Ramos (cell line): ENCODE results near the gene CBX1.

Experiments used
- in situ Hi-C: fragments of 300-500 bp; cut with MboI; formaldehyde crosslinking; loops from one replicate; pipeline ENCODE4 v1.14.3; 2022; ENCODE audit warnings: low sequenced_read_pairs; ENCODE audit not compliant: unreplicated experiment

CBX1 gene

GRCh38 chr17:48055531-48056245, 45.6 kb downstream of the CBX1 start:
- in situ Hi-C loops: no loop called here

- in situ Hi-C loops: no loop called here
These were observed 46.8 kb downstream of the CBX1 start for GRCh38 chr17:48054238-48055185.

GRCh38 chr17:48053758-48054237, 47.5 kb downstream of the CBX1 start:
- in situ Hi-C loops: no loop called here

- in situ Hi-C loops: no loop called here
These were observed 48.1 kb downstream of the CBX1 start for GRCh38 chr17:48052956-48053757.

GRCh38 chr17:48051706-48052486, 49.4 kb downstream of the CBX1 start:
- in situ Hi-C loops: no loop called here

- in situ Hi-C loops: no loop called here
These were observed 50.0 kb downstream of the CBX1 start for GRCh38 chr17:48051283-48051682.

GRCh38 chr17:48048384-48049126, 52.7 kb downstream of the CBX1 start:
- in situ Hi-C loops: no loop called here

- in situ Hi-C loops: no loop called here
These were observed 53.4 kb downstream of the CBX1 start, which contains the start of gene NFE2L1 for GRCh38 chr17:48047741-48048383. NFE2L1 (plus strand) TSS chr17:48048359; CDS start chr17:48051119, 2,760 bp downstream.

GRCh38 chr17:48047113-48047740, 54.1 kb downstream of the CBX1 start:
- in situ Hi-C loops: no loop called here

- in situ Hi-C loops: no loop called here
These were observed 55.0 kb downstream of the CBX1 start for GRCh38 chr17:48046296-48046695.

- in situ Hi-C loops: no loop called here
These were observed 55.8 kb downstream of the CBX1 start for GRCh38 chr17:48045316-48046001.

- in situ Hi-C loops: no loop called here
These were observed 56.4 kb downstream of the CBX1 start for GRCh38 chr17:48044851-48045250.

- in situ Hi-C loops: no loop called here
These were observed 58.1 kb downstream of the CBX1 start for GRCh38 chr17:48043176-48043575.

- in situ Hi-C loops: no loop called here
These were observed 62.6 kb downstream of the CBX1 start for GRCh38 chr17:48038687-48039086.

GRCh38 chr17:48037838-48038323, 63.4 kb downstream of the CBX1 start:
- in situ Hi-C loops: no loop called here

- in situ Hi-C loops: no loop called here
These were observed 64.0 kb downstream of the CBX1 start, which contains the start of gene COPZ2 for GRCh38 chr17:48037036-48037837. COPZ2 (minus strand) TSS chr17:48037797; CDS start chr17:48037777, 20 bp downstream.
